ENCODE measurements around the gene CKS2.

- TF ChIP-seq EZH2 (IDR thresholded peaks at IDR 0.05; ENCODE audit: borderline replicate concordance, low read length) (no peak), CTCF (conservative IDR thresholded peaks at IDR 0.05 in 1 of 2, IDR thresholded peaks at IDR 0.05 in 1 of 2; ENCODE audit: extremely low read depth in 1 of 2, insufficient read depth in 1 of 2, low read depth in 1 of 2, low read length in 2 of 2) (no peak)
These were observed 37.3 kb upstream of the CKS2 start for GRCh38 chr9:89273528-89274279.

Data from mammary epithelial cell (primary cell).